HG03442 (cell line): ENCODE results near the gene CYP4F11.
"Not testable (repeated sequence)": the region's sequence is repeated elsewhere in the genome, so short reads cannot be mapped to it uniquely, and the experiment has no call there.

ENCODE experiments used
- ATAC-seq: cut with Tn5 transposase; IDR thresholded peaks from one replicate; pipeline ENCODE4 v1.9.1; 2021; ENCODE audit warnings: mild to moderate bottlenecking, moderate library complexity; ENCODE audit not compliant: unreplicated experiment

Gene CYP4F11

DNA sequence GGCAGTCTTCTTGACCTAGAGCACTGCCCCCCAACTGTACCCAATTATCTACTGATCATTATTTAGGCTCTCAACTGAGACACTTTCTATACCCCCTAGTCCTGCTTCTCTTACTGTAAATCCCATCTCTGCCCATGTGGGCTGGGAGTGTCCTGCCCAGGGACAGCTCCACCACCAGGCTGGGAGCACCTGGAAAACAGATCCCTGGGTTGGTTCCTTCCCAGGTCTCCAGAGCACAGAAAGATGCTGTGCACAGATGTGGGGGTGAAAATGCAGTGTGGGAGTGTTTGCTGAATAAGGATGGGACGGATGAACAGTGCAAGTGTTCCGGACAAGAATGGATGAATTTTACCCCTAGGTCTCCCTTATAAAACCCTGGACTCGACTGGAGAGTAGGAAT is 49.2 kb downstream of the CYP4F11 start:
- ATAC-seq, result no peak

DNA sequence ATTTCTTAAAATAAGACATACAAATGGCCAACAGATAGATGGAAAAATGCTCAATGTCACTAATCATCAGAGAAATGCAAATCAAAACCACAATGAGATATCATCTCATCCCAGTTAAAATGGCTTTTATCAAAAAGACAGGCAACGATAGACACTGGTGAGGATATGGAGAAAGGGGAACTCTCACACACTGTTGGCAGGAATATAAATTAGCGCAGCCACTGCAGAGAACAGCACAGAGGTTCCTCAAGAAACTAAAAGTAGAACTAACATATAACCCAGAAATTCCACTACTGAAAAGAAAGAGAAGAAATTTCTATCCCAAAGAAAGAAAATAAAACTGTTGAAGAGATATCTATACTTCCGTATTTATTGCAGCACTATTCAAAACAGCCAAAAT is 51.0 kb downstream of the CYP4F11 start:
- not testable (repeated sequence) for ATAC-seq

DNA sequence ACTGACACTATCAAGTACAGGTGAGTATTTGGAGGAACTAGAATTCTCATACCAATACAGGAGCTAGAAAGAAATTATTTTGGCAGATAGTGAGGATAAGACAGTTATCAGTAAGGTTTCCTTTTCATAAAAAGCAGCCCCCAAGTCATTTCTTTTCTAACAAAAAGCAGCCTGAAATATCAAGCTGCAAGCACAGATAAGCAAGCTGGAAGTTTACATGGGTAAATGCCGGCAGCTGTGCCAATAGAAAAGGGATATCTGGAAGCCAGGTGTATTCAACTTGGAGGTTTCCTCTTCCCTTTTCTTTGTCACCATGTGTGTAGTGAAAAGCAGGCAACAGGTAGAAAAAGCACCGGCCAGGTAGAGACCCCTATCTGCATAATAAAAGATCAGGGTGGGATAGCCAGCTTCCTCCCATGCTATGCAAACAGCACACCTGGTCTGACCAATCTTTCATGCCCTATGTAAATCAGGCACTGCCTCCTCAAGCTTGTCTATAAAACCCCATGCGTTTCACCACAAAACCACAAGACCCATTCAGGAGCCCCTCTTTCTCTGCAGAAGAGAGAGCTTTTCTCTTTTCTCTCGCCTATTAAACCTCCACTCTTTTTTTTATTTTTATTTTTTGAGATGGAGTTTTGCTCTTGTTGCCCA is 59.4 kb downstream of the CYP4F11 start:
- ATAC-seq, result no peak

DNA sequence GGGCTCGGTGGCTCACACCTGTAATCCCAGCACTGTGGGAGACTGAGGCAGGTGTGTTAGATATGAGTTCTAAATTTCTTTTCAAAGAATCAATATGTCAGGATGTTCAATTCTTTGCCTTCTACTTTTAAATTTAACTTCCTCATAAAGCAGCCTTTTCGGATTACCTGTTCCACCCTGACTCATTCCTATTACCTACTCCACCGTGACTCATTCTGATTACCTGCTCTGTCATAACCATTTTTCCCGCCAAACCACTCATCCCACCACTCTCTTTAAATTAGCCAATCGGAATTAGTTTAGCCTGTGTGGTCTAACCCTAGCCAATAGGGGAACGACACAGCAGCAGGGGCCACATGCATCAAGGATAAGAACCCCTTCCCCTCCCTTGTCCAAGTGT is 60.6 kb downstream of the CYP4F11 start:
- ATAC-seq, result not testable (repeated sequence)

DNA sequence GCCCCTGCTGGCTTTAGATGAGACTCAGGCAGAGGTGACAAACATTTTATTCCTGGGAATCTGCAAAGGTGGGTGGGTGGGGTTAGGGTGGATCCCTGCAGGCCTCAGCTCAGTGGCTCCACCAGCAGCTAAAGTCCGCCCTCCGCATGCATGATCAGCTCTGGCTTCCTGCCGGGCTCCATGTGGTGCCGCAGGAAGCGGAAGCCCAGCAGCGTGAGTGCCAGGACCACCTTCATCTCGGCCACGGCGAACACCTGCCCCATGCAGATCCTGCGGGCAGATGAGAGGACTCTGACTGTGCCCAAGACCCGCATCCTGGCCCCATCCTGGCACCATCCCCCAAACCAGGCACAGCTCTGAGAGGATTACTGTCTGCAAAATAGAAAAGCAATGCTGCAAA is 62.8 kb downstream of the CYP4F11 start:
- no peak for ATAC-seq

DNA sequence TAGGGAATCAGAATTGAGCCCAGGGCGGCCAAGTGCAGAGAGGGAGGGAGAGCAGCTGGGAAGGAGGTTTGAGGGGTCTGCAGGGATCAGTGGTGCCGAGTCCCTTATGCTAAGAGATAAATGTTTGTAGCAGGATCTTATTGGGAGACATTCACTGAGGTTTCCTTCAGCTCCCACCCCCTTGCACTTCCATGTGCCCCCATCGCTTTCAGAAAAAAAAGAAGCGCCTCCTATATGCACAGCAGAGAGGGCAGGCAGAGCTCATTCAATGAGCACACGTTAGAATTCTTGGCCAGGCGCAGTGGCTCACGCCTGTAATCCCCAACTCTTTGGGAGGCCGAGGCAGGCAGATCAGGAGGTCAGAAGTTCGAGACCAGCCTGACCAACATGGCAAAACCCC is 64.5 kb downstream of the CYP4F11 start:
- ATAC-seq, result no peak

DNA sequence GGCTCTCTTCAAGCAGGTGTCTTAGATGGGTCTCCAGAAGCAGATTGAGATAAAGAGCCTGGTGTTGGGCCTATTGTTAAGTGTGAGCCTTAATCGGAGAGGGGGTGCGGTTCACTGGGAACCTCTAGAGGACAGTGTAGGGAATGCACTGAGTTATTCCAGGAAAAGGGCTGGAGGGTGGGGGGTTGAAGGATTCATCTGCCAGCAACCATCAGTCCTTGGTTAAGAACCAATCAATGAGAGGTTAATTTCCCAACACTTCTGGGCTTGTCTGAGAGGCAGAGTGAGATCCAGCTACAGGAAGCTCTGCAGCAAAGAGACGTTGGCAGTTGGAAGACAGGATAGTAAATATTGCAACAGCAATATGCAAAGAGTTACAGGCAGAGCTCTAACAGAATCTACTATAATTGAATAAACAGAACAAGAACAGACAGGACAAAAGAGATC is 65.2 kb downstream of the CYP4F11 start:
- no peak for ATAC-seq

DNA sequence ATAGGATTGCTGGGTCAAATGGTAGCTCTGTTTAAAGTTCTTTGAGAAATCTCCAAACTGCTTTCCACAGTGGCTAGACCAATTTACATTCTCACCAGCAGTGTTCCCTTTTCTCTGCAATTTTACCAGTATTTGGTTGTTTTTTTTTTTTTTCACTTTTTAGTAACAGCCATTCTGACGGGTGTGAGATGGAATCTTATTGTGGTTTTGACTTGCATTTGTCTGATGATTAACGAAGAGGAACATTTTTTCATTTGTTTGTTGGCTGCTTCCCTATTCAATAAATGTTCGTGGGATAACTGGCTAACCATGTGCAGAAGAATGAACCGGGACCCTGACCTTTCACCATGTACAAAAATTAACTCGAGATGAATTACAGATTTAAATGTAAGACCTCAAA is 67.7 kb downstream of the CYP4F11 start:
- no peak for ATAC-seq

DNA sequence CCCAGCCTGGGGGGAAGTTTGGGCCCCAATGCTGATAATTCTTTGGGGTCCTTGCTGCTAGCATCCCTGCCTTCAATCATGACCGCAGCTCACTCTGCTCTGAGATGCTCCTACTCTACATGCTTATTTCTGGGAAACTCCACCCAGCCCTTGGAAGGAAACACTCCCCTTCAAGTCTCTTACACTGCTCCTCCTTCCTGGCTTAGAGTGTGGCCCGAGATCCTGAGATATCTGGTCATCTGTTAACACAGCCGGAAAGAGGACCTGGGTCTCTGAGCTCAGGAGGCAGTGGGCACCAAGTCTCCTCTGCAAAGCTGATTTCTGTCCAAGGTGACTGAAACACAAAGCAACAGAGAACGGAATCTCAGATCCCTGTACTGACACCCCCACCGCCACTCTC is 69.5 kb downstream of the CYP4F11 start:
- no peak for ATAC-seq

DNA sequence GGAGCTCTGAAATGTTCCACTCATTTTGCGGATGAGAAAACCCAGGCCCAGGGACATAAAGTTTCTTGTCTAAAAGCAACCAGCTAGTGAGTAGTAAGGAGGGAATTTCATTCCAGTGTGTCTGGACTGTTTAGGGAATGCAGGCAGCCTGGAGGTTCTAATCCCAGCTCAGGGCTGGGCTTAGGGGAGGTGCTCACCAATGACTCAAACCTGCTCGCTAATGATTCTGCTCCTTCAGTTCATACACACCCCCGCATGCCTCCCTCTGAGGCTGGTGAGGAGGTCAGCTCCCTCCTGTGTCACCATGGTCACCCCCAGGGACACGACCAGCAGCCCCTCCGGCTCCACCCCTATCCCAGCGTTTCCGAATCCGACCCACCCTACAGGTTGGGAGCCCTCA is 71.1 kb downstream of the CYP4F11 start:
- no peak for ATAC-seq

DNA sequence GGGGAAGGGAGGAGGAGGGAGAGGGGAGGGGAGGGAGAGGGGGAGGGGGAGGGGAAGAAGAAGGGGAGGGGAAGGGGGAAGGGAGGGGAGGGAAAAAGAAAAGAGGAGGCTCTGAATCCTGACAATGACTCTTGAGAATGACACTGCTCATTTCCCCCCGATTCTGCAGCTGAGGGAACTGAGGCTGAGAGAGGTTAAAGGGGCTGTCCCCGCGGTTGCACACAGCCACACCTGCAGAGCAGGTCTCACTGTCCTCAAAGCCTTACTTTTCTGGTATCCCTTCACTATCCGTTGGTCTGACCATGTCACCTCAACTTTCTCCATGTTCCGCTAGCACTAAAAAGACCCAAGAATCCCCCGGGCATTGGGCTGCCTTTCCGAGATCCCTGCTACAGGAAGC is 71.9 kb downstream of the CYP4F11 start:
- ATAC-seq, result no peak
